Ishikawa (cell line): ENCODE data around the gene MAD1L1.

ENCODE experiments used
- CEBPB ChIP-seq: IDR thresholded peaks from 2 replicates; pipeline ENCODE4 v1.6.1; 2012
- CREB1 ChIP-seq: IDR thresholded peaks from 2 replicates; pipeline ENCODE4 v1.6.1; 2012; ENCODE audit warnings: low read depth
- EGR1 ChIP-seq: IDR thresholded peaks from 2 replicates; pipeline ENCODE4 v1.6.1; 2012
- EP300 ChIP-seq: IDR thresholded peaks from 2 replicates; pipeline ENCODE4 v1.6.1; 2012; ENCODE audit warnings: borderline replicate concordance
- FOXM1 ChIP-seq: IDR thresholded peaks from 2 replicates; pipeline ENCODE4 v1.6.1; 2012; ENCODE audit warnings: low read depth, borderline replicate concordance
- NFIC ChIP-seq: IDR thresholded peaks from 2 replicates; pipeline ENCODE4 v1.6.1; 2012
- RAD21 ChIP-seq: IDR thresholded peaks from 2 replicates; pipeline ENCODE4 v1.6.1; 2012; ENCODE audit warnings: low read depth
- TAF1 ChIP-seq: IDR thresholded peaks from 2 replicates; pipeline ENCODE4 v1.6.1; 2012; ENCODE audit warnings: low read depth, mild to moderate bottlenecking
- TCF12 ChIP-seq: IDR thresholded peaks from 2 replicates; pipeline ENCODE4 v1.6.1; 2012; ENCODE audit warnings: low read depth
- TEAD4 ChIP-seq: IDR thresholded peaks from 2 replicates; pipeline ENCODE4 v1.6.1; 2012
- YY1 ChIP-seq: IDR thresholded peaks from 2 replicates; pipeline ENCODE4 v1.6.1; 2012; ENCODE audit warnings: low read depth
- ZBTB7A ChIP-seq: IDR thresholded peaks from 2 replicates; pipeline ENCODE4 v1.6.1; 2012; ENCODE audit warnings: low read depth
- TF ChIP-seq, protein P1 (sequence below): IDR thresholded peaks from 2 replicates; pipeline ENCODE4 v1.6.1; 2012
- TF ChIP-seq, protein P2 (sequence below): IDR thresholded peaks from 2 replicates; pipeline ENCODE4 v1.6.1; 2012; ENCODE audit warnings: low read depth, mild to moderate bottlenecking
- TF ChIP-seq, protein P3 (sequence below): IDR thresholded peaks from 2 replicates; pipeline ENCODE4 v1.6.1; 2012

Gene MAD1L1

DNA sequence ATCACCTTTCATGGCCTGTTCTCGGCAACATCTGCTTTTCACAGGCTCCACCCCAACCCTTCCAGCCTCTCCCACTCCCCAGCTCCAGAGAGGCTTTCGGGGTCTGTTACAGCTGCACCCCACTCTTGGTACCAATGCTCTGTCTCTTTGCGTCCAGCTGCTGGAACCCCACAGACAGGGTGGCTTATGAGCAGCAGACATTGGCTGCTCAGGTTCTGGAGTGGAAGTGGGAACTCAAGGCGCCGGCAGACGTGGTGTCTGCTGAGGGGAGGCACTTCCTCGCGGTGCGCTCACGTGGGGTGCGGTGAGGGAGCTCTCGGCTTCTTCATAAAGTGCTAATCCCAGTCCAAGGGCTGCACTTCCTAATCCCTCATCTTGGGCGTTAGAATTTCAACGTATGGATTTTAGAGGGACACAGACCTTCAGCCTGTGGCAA, 377.0 kb downstream of the MAD1L1 start:
- TF ChIP-seq TCF12 (no peak), EGR1 (no peak)
- TF ChIP-seq, protein P1, sequence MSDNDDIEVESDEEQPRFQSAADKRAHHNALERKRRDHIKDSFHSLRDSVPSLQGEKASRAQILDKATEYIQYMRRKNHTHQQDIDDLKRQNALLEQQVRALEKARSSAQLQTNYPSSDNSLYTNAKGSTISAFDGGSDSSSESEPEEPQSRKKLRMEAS, result no peak

DNA sequence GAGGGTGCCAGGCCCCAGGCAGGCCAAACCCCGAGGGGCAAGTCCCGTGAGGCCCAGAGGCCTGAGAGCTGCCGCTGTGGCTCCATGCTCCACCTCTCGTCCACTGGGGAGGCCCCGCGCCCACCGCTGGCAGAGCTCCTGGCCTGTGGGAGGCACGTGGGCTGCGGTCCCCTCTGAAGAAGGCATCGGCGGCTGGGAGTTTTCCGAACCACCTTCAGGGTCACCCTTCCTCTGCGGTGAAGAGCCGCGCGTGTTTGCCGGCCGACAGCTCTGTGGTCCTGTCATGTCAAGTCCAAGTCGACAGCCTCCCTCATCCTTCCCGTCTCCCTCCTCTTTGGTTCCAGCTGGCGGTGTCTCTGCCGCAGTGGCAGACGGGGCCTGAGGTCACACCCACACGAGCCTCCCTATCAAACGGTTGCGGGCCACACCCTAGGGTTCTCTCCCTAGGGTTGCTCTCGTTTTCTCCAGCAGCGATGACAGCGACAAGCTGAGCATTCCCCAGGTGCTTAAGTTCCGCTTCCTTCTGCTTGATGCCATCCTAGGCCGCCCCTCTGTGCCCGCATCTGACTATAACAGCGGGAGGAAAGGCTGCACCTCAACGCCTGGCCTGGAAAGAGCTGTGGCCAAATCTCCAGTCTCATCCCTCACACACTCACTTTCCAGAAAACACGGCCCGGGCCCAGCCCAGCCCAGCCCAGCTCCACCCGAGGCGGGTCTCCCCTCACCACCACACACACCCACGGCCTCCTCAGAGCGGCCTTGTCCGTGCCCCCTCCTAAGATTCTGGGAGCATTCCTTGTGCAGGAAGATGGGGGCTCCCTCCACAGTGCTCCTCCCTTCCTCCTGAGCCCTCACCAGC, 377.6 kb downstream of the MAD1L1 start:
- no peak for TF ChIP-seq EGR1
- TF ChIP-seq, protein P2, sequence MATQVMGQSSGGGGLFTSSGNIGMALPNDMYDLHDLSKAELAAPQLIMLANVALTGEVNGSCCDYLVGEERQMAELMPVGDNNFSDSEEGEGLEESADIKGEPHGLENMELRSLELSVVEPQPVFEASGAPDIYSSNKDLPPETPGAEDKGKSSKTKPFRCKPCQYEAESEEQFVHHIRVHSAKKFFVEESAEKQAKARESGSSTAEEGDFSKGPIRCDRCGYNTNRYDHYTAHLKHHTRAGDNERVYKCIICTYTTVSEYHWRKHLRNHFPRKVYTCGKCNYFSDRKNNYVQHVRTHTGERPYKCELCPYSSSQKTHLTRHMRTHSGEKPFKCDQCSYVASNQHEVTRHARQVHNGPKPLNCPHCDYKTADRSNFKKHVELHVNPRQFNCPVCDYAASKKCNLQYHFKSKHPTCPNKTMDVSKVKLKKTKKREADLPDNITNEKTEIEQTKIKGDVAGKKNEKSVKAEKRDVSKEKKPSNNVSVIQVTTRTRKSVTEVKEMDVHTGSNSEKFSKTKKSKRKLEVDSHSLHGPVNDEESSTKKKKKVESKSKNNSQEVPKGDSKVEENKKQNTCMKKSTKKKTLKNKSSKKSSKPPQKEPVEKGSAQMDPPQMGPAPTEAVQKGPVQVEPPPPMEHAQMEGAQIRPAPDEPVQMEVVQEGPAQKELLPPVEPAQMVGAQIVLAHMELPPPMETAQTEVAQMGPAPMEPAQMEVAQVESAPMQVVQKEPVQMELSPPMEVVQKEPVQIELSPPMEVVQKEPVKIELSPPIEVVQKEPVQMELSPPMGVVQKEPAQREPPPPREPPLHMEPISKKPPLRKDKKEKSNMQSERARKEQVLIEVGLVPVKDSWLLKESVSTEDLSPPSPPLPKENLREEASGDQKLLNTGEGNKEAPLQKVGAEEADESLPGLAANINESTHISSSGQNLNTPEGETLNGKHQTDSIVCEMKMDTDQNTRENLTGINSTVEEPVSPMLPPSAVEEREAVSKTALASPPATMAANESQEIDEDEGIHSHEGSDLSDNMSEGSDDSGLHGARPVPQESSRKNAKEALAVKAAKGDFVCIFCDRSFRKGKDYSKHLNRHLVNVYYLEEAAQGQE, result no peak
- TF ChIP-seq CEBPB, result no peak
- TF ChIP-seq NFIC, result no peak
- no peak for TF ChIP-seq YY1
- TF ChIP-seq CREB1, result no peak
- TF ChIP-seq, protein P3, sequence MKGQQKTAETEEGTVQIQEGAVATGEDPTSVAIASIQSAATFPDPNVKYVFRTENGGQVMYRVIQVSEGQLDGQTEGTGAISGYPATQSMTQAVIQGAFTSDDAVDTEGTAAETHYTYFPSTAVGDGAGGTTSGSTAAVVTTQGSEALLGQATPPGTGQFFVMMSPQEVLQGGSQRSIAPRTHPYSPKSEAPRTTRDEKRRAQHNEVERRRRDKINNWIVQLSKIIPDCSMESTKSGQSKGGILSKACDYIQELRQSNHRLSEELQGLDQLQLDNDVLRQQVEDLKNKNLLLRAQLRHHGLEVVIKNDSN, result no peak
- TF ChIP-seq, protein P1, result no peak
- no peak for TF ChIP-seq TEAD4
- no peak for TF ChIP-seq RAD21
- TF ChIP-seq FOXM1, result no peak
- TF ChIP-seq TCF12, result no peak
- no peak for TF ChIP-seq TAF1

DNA sequence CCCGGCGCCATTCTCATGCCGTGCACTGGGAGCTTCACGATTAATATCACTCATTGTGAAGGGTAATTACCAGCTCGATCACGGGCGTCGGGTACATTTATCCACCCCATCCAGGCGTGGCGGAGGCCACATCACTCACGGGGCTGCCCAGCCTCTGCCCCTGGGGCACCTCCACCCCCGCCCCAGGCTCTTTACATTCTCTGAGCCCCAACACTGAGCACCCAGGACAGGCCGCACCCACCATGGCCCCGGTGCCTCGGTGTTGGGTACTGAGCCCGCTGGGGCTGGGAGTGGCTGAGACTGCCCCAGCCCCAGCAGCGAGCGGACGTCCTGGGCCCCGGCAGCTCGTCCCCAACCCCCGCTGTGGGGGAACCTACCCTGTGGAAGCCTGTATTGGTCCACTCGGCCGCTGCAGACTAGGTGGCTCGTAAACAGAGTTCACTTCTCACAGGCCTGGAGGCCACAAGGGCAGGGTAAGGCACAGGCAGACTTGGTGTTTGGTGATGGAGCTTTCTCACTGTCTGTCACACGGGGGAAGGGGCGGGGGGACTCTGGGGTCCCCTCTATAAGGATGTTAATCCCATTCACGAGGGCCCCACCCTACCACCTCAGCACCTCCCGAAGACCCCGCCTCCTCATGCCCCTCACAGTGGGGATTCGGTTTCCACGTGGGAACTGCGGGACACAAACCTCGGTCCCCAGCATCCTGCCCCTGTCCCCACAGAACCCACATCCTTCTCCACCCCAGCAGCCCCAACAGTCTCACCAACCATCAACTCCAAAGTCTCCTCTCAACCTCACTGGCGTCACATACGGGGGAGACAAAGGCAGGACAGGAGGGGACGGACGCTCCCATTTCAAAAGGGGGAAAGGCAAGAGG, 378.5 kb downstream of the MAD1L1 start:
- TF ChIP-seq, protein P1, result no peak
- TF ChIP-seq TCF12 (no peak), CEBPB (no peak), ZBTB7A (no peak), EGR1 (no peak), EP300 (no peak), FOXM1 (no peak), YY1 (no peak), NFIC (no peak), CREB1 (no peak), TEAD4 (no peak), TAF1 (no peak), RAD21 (no peak)
- TF ChIP-seq, protein P3, result no peak
- TF ChIP-seq, protein P2, result no peak

DNA sequence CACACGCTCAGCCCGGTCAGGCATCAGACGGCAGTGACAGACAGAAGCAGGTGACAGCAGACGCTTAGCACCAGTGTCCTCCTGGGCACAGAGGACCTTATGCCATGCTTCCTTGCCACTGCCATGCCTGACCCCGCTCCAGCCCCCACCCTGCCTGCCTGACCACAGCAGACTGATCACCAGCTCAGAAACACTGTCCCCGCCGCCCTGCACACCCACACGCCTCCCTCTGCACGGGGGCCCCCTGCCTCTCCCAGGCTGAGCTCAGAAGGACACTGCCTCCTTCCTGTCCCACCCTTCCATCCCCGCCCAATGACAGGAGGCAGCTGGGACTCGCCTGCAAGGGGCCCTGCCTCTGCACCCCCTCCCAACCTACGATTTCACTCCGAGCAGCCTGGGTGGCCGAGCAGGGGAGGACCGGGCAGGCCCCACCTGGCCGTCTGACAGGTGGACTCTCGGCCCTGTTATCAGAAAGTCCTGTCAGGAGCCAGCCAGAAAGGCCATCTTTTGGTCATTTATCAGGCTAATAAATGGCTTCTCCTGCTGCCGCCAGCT, 379.2 kb downstream of the MAD1L1 start:
- TF ChIP-seq EP300 (no peak), CEBPB (no peak), FOXM1 (no peak), NFIC (no peak), YY1 (no peak), RAD21 (no peak), CREB1 (no peak), ZBTB7A (no peak), TAF1 (no peak), EGR1 (no peak), TEAD4 (no peak), TCF12 (no peak)
- TF ChIP-seq, protein P2, result no peak
- TF ChIP-seq, protein P3, result no peak
- TF ChIP-seq, protein P1, result no peak
